Measurements from ENCODE around the gene KIF12. TPM values are rescaled to one million over a fixed set of nuclear protein-coding genes. Genes with fewer than 3 reads are reported as not detected.

KIF12 gene
- total and polyA plus RNA-seq, 2 of the 8 experiments (the other 6 are each of a cell fraction or from before 2014, with no cell fraction given) = 2.9 to 3.9 TPM

GRCh38 chr9:114096041-114096511 is 3.0 kb downstream of the KIF12 start:
- CTCF ChIA-PET (ENCODE audit: partially characterized antibody) = interaction anchor here (0.7 to 5.9 kb wide), 21 partner anchors 9 to 364 kb away, joined by 3 to 144 read pairs (median 4); partner anchors contain the start of genes AMBP and COL27A1
- no peak for FAIRE-seq

More at GRCh38 chr9:114096041-114096511, 3.0 kb downstream of the KIF12 start:
- Histone ChIP-seq H3K4ac (replicated peaks; ENCODE audit: insufficient read length, low read depth, low read length) (no peak overlapping the region), H3K79me2 (ENCODE audit: control insufficient read depth in 1 of 2, insufficient read depth in 2 of 2, low read length in 2 of 2) (no peaks in the 10 kb centered on the region), H4K8ac (ENCODE audit: extremely low read depth, insufficient read depth, low read length) (peak overlapping the region; percentile 0; the same call in 1 of the 2 replicates), H2AFZ (ENCODE audit: low read length) (no peak overlapping the region), H3K4me1 (replicated peaks in 1 of 4; ENCODE audit: control insufficient read depth in 3 of 4, insufficient read depth in 4 of 4, low read length in 3 of 4) (peaks cover 0 to 16% (median 10%) of the 10 kb centered on the region in 4 experiments; a peak in 6 of 7 replicates), H2BK5ac (ENCODE audit: low read depth, low read length) (no peak overlapping the region), H2BK15ac (ENCODE audit: low read length) (no peak overlapping the region), H3K27ac (ENCODE audit: low read depth, low read length) (no peak overlapping the region), H3K14ac (ENCODE audit: insufficient read length) (no peak overlapping the region), H2AK5ac (ENCODE audit: low read depth, low read length) (no peak overlapping the region), H2BK12ac (ENCODE audit: low read depth, low read length) (no peak overlapping the region), H2BK120ac (replicated peaks; ENCODE audit: low read depth, low read length) (no peak overlapping the region), H3K79me1 (ENCODE audit: low read depth, low read length) (no peaks in the 10 kb centered on the region), H3K23ac (ENCODE audit: insufficient read length) (no peak overlapping the region), H4K91ac (replicated peaks; ENCODE audit: insufficient read length, low read length) (no peak overlapping the region), H3K4me3 (ENCODE audit: extremely low read depth in 1 of 4, insufficient read depth in 2 of 4, low read depth in 3 of 4, low read length in 4 of 4) (no peak overlapping the region), H4K5ac (ENCODE audit: insufficient read length, low read depth, low read length) (no peak overlapping the region), H3K4me2 (ENCODE audit: insufficient read depth in 1 of 2, low read depth in 2 of 2, low read length in 2 of 2) (no peak overlapping the region), H3K36me3 (ENCODE audit: control insufficient read depth in 2 of 4, insufficient read depth in 4 of 4, low read length in 3 of 4) (no peaks in the 10 kb centered on the region), H3K9ac (replicated peaks in 1 of 4; ENCODE audit: extremely low read depth in 1 of 4, low read depth in 3 of 4, low read length in 3 of 4) (no peak overlapping the region), H4K20me1 (replicated peaks in 1 of 2; ENCODE audit: control insufficient read depth in 1 of 2, insufficient read depth in 2 of 2, low read length in 2 of 2) (no peaks in the 10 kb centered on the region), H3K18ac (ENCODE audit: extremely low read depth, low read length) (no peak overlapping the region), H2BK20ac (ENCODE audit: low read length) (no peak overlapping the region), H3K9me3 (ENCODE audit: insufficient read depth in 2 of 2, low read depth in 1 of 2, low read length in 1 of 2) (no peaks in the 10 kb centered on the region), H3K27me3 (replicated peaks in 1 of 4; ENCODE audit: control insufficient read depth in 3 of 4, extremely low read depth in 1 of 4, insufficient read depth in 3 of 4, low read length in 3 of 4) (peaks cover 2 to 27% (median 19%) of the 10 kb centered on the region in 4 experiments), H3K23me2 (ENCODE audit: low read depth, low read length) (peaks cover 5% of the 10 kb centered on the region; the same call in 1 of the 2 replicates), H3K56ac (replicated peaks; ENCODE audit: insufficient read length, low read depth, low read length) (no peak overlapping the region)
- no peak for TF ChIP-seq YY1 (IDR thresholded peaks at IDR 0.05; ENCODE audit: low read depth, low read length)
- TF ChIP-seq CTCF (IDR thresholded peaks at IDR 0.05; ENCODE audit: control extremely low read depth in 1 of 3, insufficient read depth in 1 of 3, low read depth in 1 of 3, low read length in 3 of 3) = peak; percentile 47 to 55 (median 52)
- TF ChIP-seq RAD21 (IDR thresholded peaks at IDR 0.05 in 1 of 2, conservative IDR thresholded peaks at IDR 0.05 in 1 of 2; ENCODE audit: low read depth in 2 of 2, low read length in 2 of 2) = peak; percentile 34 to 45; a peak in 3 of 4 replicates
- no peak for TF ChIP-seq CREB1 (IDR thresholded peaks at IDR 0.05)
- peak in 1 of 2 experiments; percentile 64 for DNase-seq (ENCODE audit: low read depth in 1 of 2, low spot score in 2 of 2)
- POLR2A ChIA-PET (ENCODE audit: partially characterized antibody) = interaction anchor here (0.8 kb wide), 1 partner anchor 195 kb away, joined by 3 read pairs; no protein-coding TSS in a partner anchor
- 78% methylated on average over 9 of the region's 9 CpGs; no CpG with 5 or more reads in 1 of the 2 experiments for WGBS, 2 experiments (ENCODE audit: extremely low coverage in 1 of 2, insufficient coverage in 1 of 2, insufficient read length in 1 of 2, insufficient replicate concordance in 2 of 2, low coverage in 1 of 2, low lambda C conversion rate in 2 of 2, missing lambda C conversion rate in 1 of 2)

Measured in H1 (cell line).